NCI-H82 (cell line): ENCODE results near the gene TNIK.
"Not testable (repeated sequence)": the region's sequence is repeated elsewhere in the genome, so short reads cannot be mapped to it uniquely, and the experiment has no call there.

ENCODE experiments used
- DNase-seq: peaks from one replicate; lab custom pipeline; 2025; lab: John Stamatoyannopoulos, UW

TNIK gene

GRCh38 chr3:171309906-171310359 is 150.3 kb downstream of the TNIK start:
- no peak for DNase-seq

GRCh38 chr3:171307988-171308387 is 152.2 kb downstream of the TNIK start:
- DNase-seq = no peak

- no peak for DNase-seq
Measured at GRCh38 chr3:171307046-171307585, 153.1 kb downstream of the TNIK start.

- no peak for DNase-seq
Measured at GRCh38 chr3:171306631-171307030, 153.6 kb downstream of the TNIK start.

GRCh38 chr3:171305823-171306222 is 154.4 kb downstream of the TNIK start:
- not testable (repeated sequence) for DNase-seq

- DNase-seq = not testable (repeated sequence)
Measured at GRCh38 chr3:171304498-171304897, 155.7 kb downstream of the TNIK start.

GRCh38 chr3:171304017-171304416 is 156.2 kb downstream of the TNIK start:
- DNase-seq = not testable (repeated sequence)

GRCh38 chr3:171301998-171302397 is 158.2 kb downstream of the TNIK start:
- DNase-seq = no peak

- DNase-seq = no peak
Measured at GRCh38 chr3:171301002-171301401, 159.2 kb downstream of the TNIK start.

- no peak for DNase-seq
Measured at GRCh38 chr3:171297951-171298350, 162.3 kb downstream of the TNIK start.

- DNase-seq = no peak
Measured at GRCh38 chr3:171297207-171297606, 163.0 kb downstream of the TNIK start.

GRCh38 chr3:171295484-171296373 is 164.5 kb downstream of the TNIK start:
- no peak for DNase-seq

- no peak for DNase-seq
Measured at GRCh38 chr3:171293142-171293782, 166.9 kb downstream of the TNIK start.

- DNase-seq = no peak
Measured at GRCh38 chr3:171290680-171291079, 169.5 kb downstream of the TNIK start.

- DNase-seq = no peak
Measured at GRCh38 chr3:171289291-171289690, 170.9 kb downstream of the TNIK start.

- DNase-seq = not testable (repeated sequence)
Measured at GRCh38 chr3:171287761-171288160, 172.4 kb downstream of the TNIK start.

- DNase-seq = no peak
Measured at GRCh38 chr3:171286580-171287249, 173.5 kb downstream of the TNIK start.

GRCh38 chr3:171285287-171285686 is 174.9 kb downstream of the TNIK start:
- no peak for DNase-seq

GRCh38 chr3:171284308-171285075 is 175.7 kb downstream of the TNIK start:
- DNase-seq = no peak

- DNase-seq = no peak
Measured at GRCh38 chr3:171283848-171284222, 176.4 kb downstream of the TNIK start.

GRCh38 chr3:171283183-171283847 is 176.9 kb downstream of the TNIK start:
- DNase-seq = no peak
